Thyroid gland (tissue), 4 donors: ENCODE data around the gene PRXL2B. TPM values are rescaled to one million over a fixed set of nuclear protein-coding genes. Genes with fewer than 3 reads are reported as not detected.

Source experiments
- DNase-seq, 2 donors: peaks; one replicate each; pipeline ENCODE4 v3.0.0-alpha.2; 2019
- H3K27ac ChIP-seq, 3 donors: fragments of 200-600 bp; sonication (generic); 1 replicate in 2 of 3; 2 replicates in 1 of 3; pipeline ENCODE4 v1.5.1; 2016 to 2019; ENCODE audit warnings: mild to moderate bottlenecking in 1 of 3, moderate library complexity in 1 of 3
- H3K27me3 ChIP-seq: fragments of 200-600 bp; sonication (generic); one replicate; pipeline ENCODE4 v1.5.1; 2019
- H3K36me3 ChIP-seq, 2 donors: fragments of 200-600 bp; sonication (generic); one replicate each; pipeline ENCODE4 v1.5.1; 2016 to 2019
- H3K4me1 ChIP-seq, 2 donors: fragments of 200-600 bp; sonication (generic); one replicate each; pipeline ENCODE4 v1.5.1; 2017 to 2019
- H3K4me3 ChIP-seq, 3 donors: fragments of 200-600 bp; sonication (generic); replicated peaks in 1 of 3; 1 replicate in 2 of 3; 2 replicates in 1 of 3; pipeline ENCODE4 v1.5.1; 2016; ENCODE audit warnings: mild to moderate bottlenecking in 1 of 3
- H3K9me3 ChIP-seq: fragments of 200-600 bp; sonication (generic); one replicate; pipeline ENCODE4 v1.5.1; 2017
- POLR2A ChIP-seq, 2 donors: fragments of 450-650 bp; IDR thresholded peaks; one replicate each; pipeline ENCODE4 v1.6.1; 2017; ENCODE audit warnings: antibody characterized with exemption in 2 of 2, mild to moderate bottlenecking in 2 of 2, moderate library complexity in 1 of 2
- WGBS, 2 donors: methylation state at CpG; one replicate each; pipeline ENCODE4 v1.1.5; 2017; 5-methylcytosine and 5-hydroxymethylcytosine counted together
- intact Hi-C: fragments of 100-400 bp; cut with DNase I; formaldehyde crosslinking; loops from one replicate; pipeline ENCODE4 v1.15.1; 2023
- total RNA-seq, 4 donors: library from RNA; depleted of rRNA; stranded (reverse); fragments of >200 nt; gene quantifications; one replicate each; pipeline ENCODE4 v1.2.3, GENCODE V29; 2016
- TF ChIP-seq, protein P1 (sequence below), 6 experiments: fragments of 200-600 bp in 3 of 6; fragments of 450-650 bp in 3 of 6; sonication (generic) in 3 of 6; IDR thresholded peaks; one replicate each; pipeline ENCODE4 v1.5.1; 2016 to 2019; ENCODE audit warnings: antibody characterized with exemption in 6 of 6, mild to moderate bottlenecking in 2 of 6, inconsistent platforms in 1 of 6, moderate library complexity in 1 of 6

PRXL2B gene
- total RNA-seq, 4 donors from 2014 or later, result 14.6 to 24.7 (median 18.0) TPM

DNA sequence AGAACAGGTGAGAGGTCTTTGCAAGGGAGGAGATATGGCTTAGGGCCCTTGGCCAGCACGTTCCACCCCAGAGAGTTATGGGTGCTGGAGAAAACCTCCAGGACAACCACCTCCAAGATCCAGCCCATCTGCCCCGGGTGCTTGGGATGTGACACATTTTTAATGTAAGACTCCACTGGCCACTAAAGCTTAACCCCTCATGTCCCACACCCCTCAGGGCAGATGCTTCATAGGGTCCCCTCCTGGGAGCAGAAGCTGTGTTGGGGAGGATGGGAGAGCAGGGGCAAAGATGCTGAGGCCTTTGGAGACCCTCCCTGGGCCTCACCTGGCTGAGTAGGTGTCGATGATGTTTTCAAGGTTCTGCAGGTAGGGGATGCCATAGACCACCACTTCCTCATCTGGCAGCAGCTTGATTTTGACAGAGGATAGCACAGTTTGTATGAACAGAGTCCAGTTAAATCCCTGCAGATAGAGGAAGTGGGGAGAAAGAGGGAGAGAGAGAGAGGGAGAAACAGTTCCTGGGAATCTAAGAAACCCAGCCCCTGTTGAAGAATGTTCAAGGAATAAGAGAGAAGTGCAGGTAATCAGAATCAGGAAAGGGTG, 11.9 kb downstream of the PRXL2B start:
- peaks cover 0 to 11% of the 10 kb centered on the region in 2 donors for H3K4me1 ChIP-seq
- no peak overlapping the region for H3K27ac ChIP-seq
- no peaks in the 10 kb centered on the region for H3K36me3 ChIP-seq
- H3K27me3 ChIP-seq, result no peaks in the 10 kb centered on the region
- DNase-seq, result no peak
- TF ChIP-seq, protein P1, sequence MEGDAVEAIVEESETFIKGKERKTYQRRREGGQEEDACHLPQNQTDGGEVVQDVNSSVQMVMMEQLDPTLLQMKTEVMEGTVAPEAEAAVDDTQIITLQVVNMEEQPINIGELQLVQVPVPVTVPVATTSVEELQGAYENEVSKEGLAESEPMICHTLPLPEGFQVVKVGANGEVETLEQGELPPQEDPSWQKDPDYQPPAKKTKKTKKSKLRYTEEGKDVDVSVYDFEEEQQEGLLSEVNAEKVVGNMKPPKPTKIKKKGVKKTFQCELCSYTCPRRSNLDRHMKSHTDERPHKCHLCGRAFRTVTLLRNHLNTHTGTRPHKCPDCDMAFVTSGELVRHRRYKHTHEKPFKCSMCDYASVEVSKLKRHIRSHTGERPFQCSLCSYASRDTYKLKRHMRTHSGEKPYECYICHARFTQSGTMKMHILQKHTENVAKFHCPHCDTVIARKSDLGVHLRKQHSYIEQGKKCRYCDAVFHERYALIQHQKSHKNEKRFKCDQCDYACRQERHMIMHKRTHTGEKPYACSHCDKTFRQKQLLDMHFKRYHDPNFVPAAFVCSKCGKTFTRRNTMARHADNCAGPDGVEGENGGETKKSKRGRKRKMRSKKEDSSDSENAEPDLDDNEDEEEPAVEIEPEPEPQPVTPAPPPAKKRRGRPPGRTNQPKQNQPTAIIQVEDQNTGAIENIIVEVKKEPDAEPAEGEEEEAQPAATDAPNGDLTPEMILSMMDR (IDR thresholded peaks at IDR 0.05), result no peak
- no peak for TF ChIP-seq POLR2A (IDR thresholded peaks at IDR 0.05)
- H3K9me3 ChIP-seq, result no peaks in the 10 kb centered on the region
- intact Hi-C loops, result no loop called here
- WGBS, 2 donors, result 85 to 87% methylated on average over 3 of the region's 3 CpGs
- no peak overlapping the region for H3K4me3 ChIP-seq

DNA sequence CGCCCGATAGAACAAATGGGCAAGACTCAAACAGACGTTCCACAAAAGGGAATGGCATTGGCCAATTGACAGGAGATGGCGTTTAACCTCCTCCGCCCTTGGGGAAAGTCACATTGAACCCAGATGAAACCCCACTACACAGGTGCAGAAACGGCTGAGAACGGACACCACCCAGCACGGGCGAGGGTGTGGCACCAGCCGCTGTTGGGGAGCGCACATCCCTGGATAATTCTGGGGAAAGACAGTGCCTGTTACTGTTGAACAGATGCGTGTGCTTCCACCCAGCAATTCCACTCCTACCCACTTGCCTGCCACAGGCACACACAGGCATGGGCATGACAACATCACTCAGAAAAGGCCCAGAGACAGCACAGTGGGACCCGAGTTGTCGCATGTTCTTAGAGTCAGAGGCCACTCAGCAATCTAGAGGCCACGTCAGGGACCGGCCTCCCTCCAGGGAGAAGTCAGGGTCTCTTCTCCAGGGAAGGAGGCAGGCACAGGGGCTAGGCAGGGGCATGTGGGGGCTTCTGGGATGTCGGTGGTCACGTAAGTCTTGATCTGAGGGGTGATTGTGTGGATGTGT, 15.2 kb downstream of the PRXL2B start:
- no peak for TF ChIP-seq POLR2A (IDR thresholded peaks at IDR 0.05)
- TF ChIP-seq, protein P1 (IDR thresholded peaks at IDR 0.05), result no peak
- no peaks in the 10 kb centered on the region for H3K36me3 ChIP-seq
- no peaks in the 10 kb centered on the region for H3K27me3 ChIP-seq
- H3K9me3 ChIP-seq, result no peaks in the 10 kb centered on the region
- no peak overlapping the region for H3K4me3 ChIP-seq
- DNase-seq, result no peak
- H3K4me1 ChIP-seq, result peaks cover 9 to 14% of the 10 kb centered on the region in 2 donors
- 88 to 97% methylated on average over 18 of the region's 18 CpGs for WGBS, 2 donors
- intact Hi-C loops, result no loop called here
- H3K27ac ChIP-seq, result no peak overlapping the region

- Histone ChIP-seq H3K4me1 (peaks cover 9 to 20% of the 10 kb centered on the region in 2 donors), H3K9me3 (no peaks in the 10 kb centered on the region), H3K27me3 (no peaks in the 10 kb centered on the region), H3K36me3 (no peaks in the 10 kb centered on the region), H3K27ac (no peak overlapping the region), H3K4me3 (no peak overlapping the region)
- intact Hi-C loops, result no loop called here
- DNase-seq, result no peak
- WGBS, 2 donors, result 82 to 83% methylated on average over 15 of the region's 15 CpGs
- TF ChIP-seq, protein P1 (IDR thresholded peaks at IDR 0.05), result no peak
- TF ChIP-seq POLR2A (IDR thresholded peaks at IDR 0.05), result no peak
Measured at GRCh38 chr1:2602311-2602835, 15.8 kb downstream of the PRXL2B start.

DNA sequence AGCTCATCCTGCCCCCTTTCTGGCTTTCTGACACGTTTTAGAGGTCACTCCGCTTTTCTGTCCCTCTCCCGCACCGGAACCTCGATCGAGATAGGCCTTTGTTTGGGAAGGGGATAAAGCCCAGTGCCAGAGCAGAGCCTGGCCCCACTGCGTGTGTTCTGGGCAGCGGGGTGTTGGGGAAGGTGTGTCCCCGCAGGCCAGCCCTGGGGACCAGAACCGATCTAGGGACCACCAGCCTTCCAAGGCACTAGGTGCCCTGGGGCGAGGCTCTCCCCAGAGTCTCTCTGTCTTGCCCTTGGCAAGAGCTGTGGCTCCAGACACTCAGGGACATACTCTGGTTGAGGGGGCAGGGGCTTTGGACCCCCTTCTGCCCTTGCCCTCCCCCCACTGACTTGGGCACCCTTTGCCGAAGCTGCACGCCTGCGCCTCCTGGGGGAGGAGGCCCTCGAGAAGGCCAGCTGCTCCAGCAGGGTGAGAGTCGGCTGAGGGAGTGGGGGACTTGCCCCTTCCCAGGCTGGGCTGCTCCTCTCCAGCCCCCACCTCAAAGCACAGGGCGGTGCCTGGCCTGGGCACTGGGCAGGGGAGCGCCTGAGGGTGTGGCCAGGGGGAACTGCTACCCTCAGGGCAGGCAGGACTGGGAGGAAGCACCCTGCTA, 16.4 kb downstream of the PRXL2B start:
- intact Hi-C loops, result no loop called here
- WGBS, 2 donors, result 84 to 91% methylated on average over 10 to 11 of the region's 18 CpGs
- H3K36me3 ChIP-seq, result no peaks in the 10 kb centered on the region
- H3K4me1 ChIP-seq, result peaks cover 9 to 23% of the 10 kb centered on the region in 2 donors
- H3K27ac ChIP-seq, result no peak overlapping the region
- no peak for DNase-seq
- no peaks in the 10 kb centered on the region for H3K9me3 ChIP-seq
- no peaks in the 10 kb centered on the region for H3K27me3 ChIP-seq
- H3K4me3 ChIP-seq, result no peak overlapping the region
- TF ChIP-seq, protein P1 (IDR thresholded peaks at IDR 0.05), result no peak
- TF ChIP-seq POLR2A (IDR thresholded peaks at IDR 0.05), result no peak
